22Rv1 (cell line): ENCODE measurements around the gene ANKRD6.

Experiments used
- H3K27ac ChIP-seq: fragments of 450-650 bp; 2 replicates; pipeline ENCODE4 v1.5.1; 2017
- ZFX ChIP-seq: fragments of 450-650 bp; IDR thresholded peaks from 2 replicates; pipeline ENCODE4 v1.6.1; 2017; ENCODE audit warnings: antibody characterized with exemption, borderline replicate concordance
- TF ChIP-seq, protein P1 (sequence below): fragments of 450-650 bp; IDR thresholded peaks from 2 replicates; pipeline ENCODE4 v1.5.1; 2017; ENCODE audit warnings: mild to moderate bottlenecking

The ANKRD6 gene

DNA sequence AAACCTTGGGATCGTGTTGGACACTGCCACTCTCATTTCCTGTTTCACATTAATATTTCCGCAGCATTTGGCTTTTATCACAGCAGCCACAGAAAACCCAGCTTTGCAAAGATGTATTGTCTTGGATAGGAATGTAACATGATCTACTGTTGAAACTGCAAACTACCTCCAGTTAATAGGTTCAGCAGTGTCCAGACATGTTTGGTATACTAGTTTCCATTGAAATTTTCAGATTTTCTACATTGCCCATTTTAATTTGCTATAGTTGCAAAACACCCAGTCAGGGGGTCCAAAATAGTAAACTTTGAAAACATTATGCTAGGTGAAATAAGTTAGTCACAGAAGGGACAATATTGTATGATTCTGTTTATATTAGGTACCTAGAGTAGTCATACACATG is 3.3 kb downstream of the ANKRD6 start:
- H3K27ac ChIP-seq, result no peak overlapping the region

GRCh38 chr6:89438248-89438647 is 5.3 kb downstream of the ANKRD6 start:
- TF ChIP-seq, protein P1, sequence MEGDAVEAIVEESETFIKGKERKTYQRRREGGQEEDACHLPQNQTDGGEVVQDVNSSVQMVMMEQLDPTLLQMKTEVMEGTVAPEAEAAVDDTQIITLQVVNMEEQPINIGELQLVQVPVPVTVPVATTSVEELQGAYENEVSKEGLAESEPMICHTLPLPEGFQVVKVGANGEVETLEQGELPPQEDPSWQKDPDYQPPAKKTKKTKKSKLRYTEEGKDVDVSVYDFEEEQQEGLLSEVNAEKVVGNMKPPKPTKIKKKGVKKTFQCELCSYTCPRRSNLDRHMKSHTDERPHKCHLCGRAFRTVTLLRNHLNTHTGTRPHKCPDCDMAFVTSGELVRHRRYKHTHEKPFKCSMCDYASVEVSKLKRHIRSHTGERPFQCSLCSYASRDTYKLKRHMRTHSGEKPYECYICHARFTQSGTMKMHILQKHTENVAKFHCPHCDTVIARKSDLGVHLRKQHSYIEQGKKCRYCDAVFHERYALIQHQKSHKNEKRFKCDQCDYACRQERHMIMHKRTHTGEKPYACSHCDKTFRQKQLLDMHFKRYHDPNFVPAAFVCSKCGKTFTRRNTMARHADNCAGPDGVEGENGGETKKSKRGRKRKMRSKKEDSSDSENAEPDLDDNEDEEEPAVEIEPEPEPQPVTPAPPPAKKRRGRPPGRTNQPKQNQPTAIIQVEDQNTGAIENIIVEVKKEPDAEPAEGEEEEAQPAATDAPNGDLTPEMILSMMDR, result no peak
- no peak for TF ChIP-seq ZFX
- no peak overlapping the region for H3K27ac ChIP-seq

More for the DNA sequence above, 3.3 kb downstream of the ANKRD6 start:
- TF ChIP-seq ZFX, result no peak
- TF ChIP-seq, protein P1, result no peak

- H3K27ac ChIP-seq, result no peak overlapping the region
- TF ChIP-seq, protein P1, result no peak
- no peak for TF ChIP-seq ZFX
These were observed 6.1 kb downstream of the ANKRD6 start for GRCh38 chr6:89439014-89439413.

DNA sequence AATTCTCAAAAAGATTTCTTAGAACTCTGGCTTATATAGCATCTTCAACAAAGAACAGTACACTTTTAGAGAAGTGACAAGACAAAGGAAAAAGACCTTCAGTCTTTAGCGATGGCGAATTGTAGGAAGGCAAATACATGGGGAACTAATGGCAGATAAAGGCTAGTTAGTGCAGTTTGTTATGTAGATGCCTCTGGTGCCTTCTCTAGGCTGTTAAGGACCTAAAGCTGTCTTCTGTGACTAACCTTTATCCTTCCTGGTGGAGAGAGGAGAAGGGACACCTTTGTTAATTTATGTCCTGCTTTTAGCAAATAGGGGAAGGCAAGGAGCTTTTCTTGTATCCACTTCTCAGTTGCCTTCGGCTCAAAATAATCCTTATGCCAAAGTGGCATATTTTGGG is 7.2 kb downstream of the ANKRD6 start:
- H3K27ac ChIP-seq, result no peak overlapping the region

GRCh38 chr6:89443658-89444057 is 10.7 kb downstream of the ANKRD6 start:
- no peak overlapping the region for H3K27ac ChIP-seq
- no peak for TF ChIP-seq ZFX
- TF ChIP-seq, protein P1, result no peak

More for the DNA sequence above, 7.2 kb downstream of the ANKRD6 start:
- TF ChIP-seq, protein P1, result no peak
- TF ChIP-seq ZFX, result no peak

- H3K27ac ChIP-seq, result no peak overlapping the region
- TF ChIP-seq ZFX, result no peak
- TF ChIP-seq, protein P1, result no peak
These were observed 16.2 kb downstream of the ANKRD6 start for GRCh38 chr6:89449193-89449592.

DNA sequence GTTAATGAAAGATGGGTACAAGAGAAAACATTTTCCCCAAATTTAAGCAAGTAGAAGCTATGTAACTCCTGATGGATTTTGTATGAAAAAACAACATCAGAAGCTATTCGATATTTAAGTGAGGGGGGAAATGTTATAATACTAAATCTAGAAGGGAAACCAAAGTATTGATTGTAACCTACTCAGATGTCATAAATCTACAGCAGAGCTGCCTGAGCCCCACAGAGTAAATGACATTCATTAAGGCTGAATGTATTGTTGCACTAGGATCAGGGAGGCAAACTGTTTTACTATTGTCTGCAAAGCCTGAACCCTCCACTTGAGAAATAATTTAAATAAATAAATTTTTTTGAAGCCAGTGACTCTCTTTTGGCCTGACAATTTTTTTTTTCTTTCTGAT is 19.3 kb downstream of the ANKRD6 start:
- no peak overlapping the region for H3K27ac ChIP-seq
- no peak for TF ChIP-seq ZFX
- TF ChIP-seq, protein P1, result no peak
